Measurements from ENCODE around the gene CBL. TPM values are rescaled to one million over a fixed set of nuclear protein-coding genes. Genes with fewer than 3 reads are reported as not detected.

Gene CBL
- total RNA-seq, 2 experiments from 2014 or later = 25.3 to 25.7 TPM

- no peaks in the 10 kb centered on the region for H3K36me3 Mint-ChIP-seq (ENCODE audit: low read depth)
- no peaks in the 10 kb centered on the region for H3K9me3 Mint-ChIP-seq
- H3K4me3 Mint-ChIP-seq = no peak overlapping the region
- intact Hi-C loops (cut with micrococcal nuclease) = no loop called here
- H3K4me1 Mint-ChIP-seq (ENCODE audit: low read depth) = no peaks in the 10 kb centered on the region
- no peak overlapping the region for H3K27ac Mint-ChIP-seq
- DNase-seq = no peak
- CTCF ChIA-PET = interaction anchor here (0.7 to 5.3 kb wide), 2 partner anchors 9 to 124 kb away, joined by 4 to 44 read pairs; partner anchors contain the start of gene C1QTNF5
- H3K27me3 Mint-ChIP-seq (ENCODE audit: low read depth) = no peaks in the 10 kb centered on the region
These were observed 123.2 kb downstream of the CBL start for GRCh38 chr11:119329320-119329719.

GRCh38 chr11:119330237-119330636 is 124.1 kb downstream of the CBL start:
- Mint-ChIP-seq H3K36me3 (ENCODE audit: low read depth) (no peaks in the 10 kb centered on the region), H3K9me3 (no peaks in the 10 kb centered on the region), H3K27me3 (ENCODE audit: low read depth) (no peaks in the 10 kb centered on the region), H3K4me1 (ENCODE audit: low read depth) (peaks cover 5% of the 10 kb centered on the region), H3K4me3 (no peak overlapping the region), H3K27ac (no peak overlapping the region)
- intact Hi-C loops (cut with micrococcal nuclease) = no loop called here
- CTCF ChIA-PET = interaction anchor here (5.3 kb wide), 1 partner anchor 8 kb away, joined by 44 read pairs; the partner anchor contains the start of gene C1QTNF5
- DNase-seq = no peak

GRCh38 chr11:119332111-119332765 is 126.1 kb downstream of the CBL start:
- Mint-ChIP-seq H3K9me3 (no peaks in the 10 kb centered on the region), H3K4me1 (ENCODE audit: low read depth) (peaks cover 23% of the 10 kb centered on the region), H3K4me3 (no peak overlapping the region), H3K27ac (no peak overlapping the region), H3K27me3 (ENCODE audit: low read depth) (no peaks in the 10 kb centered on the region), H3K36me3 (ENCODE audit: low read depth) (peaks cover 9% of the 10 kb centered on the region)
- intact Hi-C loops (cut with micrococcal nuclease) = no loop called here
- CTCF ChIA-PET = interaction anchor here (1.1 to 2.6 kb wide), 2 partner anchors 10 to 127 kb away, joined by 3 to 20 read pairs; partner anchors contain the start of gene CBL
- no peak for DNase-seq

GRCh38 chr11:119334174-119334930 is 128.2 kb downstream of the CBL start, which contains the start of gene RNF26:
TSS of gene RNF26 (plus strand) at chr11:119334527. CDS start at chr11:119335123, 596 bp downstream.
- peak; percentile 98 for DNase-seq
- intact Hi-C loops (cut with micrococcal nuclease) = loop anchor here (1.0 to 2.0 kb wide), 4 partner anchors 14 to 239 kb away; partner anchors contain the start of gene USP2
- Mint-ChIP-seq H3K4me1 (ENCODE audit: low read depth) (peaks cover 31% of the 10 kb centered on the region), H3K27me3 (ENCODE audit: low read depth) (peaks cover 5% of the 10 kb centered on the region), H3K4me3 (peak within 1 kb of the TSS; percentile 93), H3K9me3 (no peaks in the 10 kb centered on the region), H3K36me3 (ENCODE audit: low read depth) (peaks cover 9% of the 10 kb centered on the region), H3K27ac (peak within 1 kb of the TSS; percentile 91)
- CTCF ChIA-PET = interaction anchor here (1.2 to 2.2 kb wide), 4 partner anchors 11 to 47 kb away, joined by 3 to 13 read pairs (median 8); partner anchors contain the start of gene USP2

GRCh38 chr11:119335091-119335654 is 129.0 kb downstream of the CBL start:
- intact Hi-C loops (cut with micrococcal nuclease) = loop anchor here (2.0 kb wide), 2 partner anchors 14 to 28 kb away; no protein-coding TSS in a partner anchor
- Mint-ChIP-seq H3K27me3 (ENCODE audit: low read depth) (peaks cover 7% of the 10 kb centered on the region), H3K4me1 (ENCODE audit: low read depth) (peaks cover 32% of the 10 kb centered on the region), H3K36me3 (ENCODE audit: low read depth) (peaks cover 9% of the 10 kb centered on the region), H3K9me3 (no peaks in the 10 kb centered on the region), H3K4me3 (peak overlapping the region; percentile 93), H3K27ac (peak overlapping the region; percentile 87)
- CTCF ChIA-PET = interaction anchor here (1.1 to 2.2 kb wide), 6 partner anchors 11 to 47 kb away, joined by 3 to 13 read pairs (median 6); partner anchors contain the start of gene USP2
- no peak for DNase-seq

- Mint-ChIP-seq H3K27ac (no peak overlapping the region), H3K4me3 (peak overlapping the region; percentile 93), H3K36me3 (ENCODE audit: low read depth) (peaks cover 9% of the 10 kb centered on the region), H3K9me3 (no peaks in the 10 kb centered on the region), H3K4me1 (ENCODE audit: low read depth) (peaks cover 35% of the 10 kb centered on the region), H3K27me3 (ENCODE audit: low read depth) (peaks cover 9% of the 10 kb centered on the region)
- intact Hi-C loops (cut with micrococcal nuclease) = loop anchor here (2.0 kb wide), 2 partner anchors 15 to 29 kb away; no protein-coding TSS in a partner anchor
- CTCF ChIA-PET = interaction anchor here (1.1 to 5.0 kb wide), 6 partner anchors 8 to 46 kb away, joined by 3 to 44 read pairs (median 8); partner anchors contain the start of gene USP2
- no peak for DNase-seq
These were observed 129.8 kb downstream of the CBL start for GRCh38 chr11:119335655-119336543.

- H3K4me1 Mint-ChIP-seq (ENCODE audit: low read depth) = peaks cover 38% of the 10 kb centered on the region
- H3K9me3 Mint-ChIP-seq = no peaks in the 10 kb centered on the region
- peaks cover 17% of the 10 kb centered on the region for H3K27me3 Mint-ChIP-seq (ENCODE audit: low read depth)
- intact Hi-C loops (cut with micrococcal nuclease) = no loop called here
- CTCF ChIA-PET = interaction anchor here (1.2 to 5.0 kb wide), 12 partner anchors 9 to 138 kb away, joined by 3 to 70 read pairs (median 12); partner anchors contain the start of genes MCAM and USP2
- H3K4me3 Mint-ChIP-seq = peak overlapping the region; percentile 28
- H3K27ac Mint-ChIP-seq = no peak overlapping the region
- no peak for DNase-seq
- peaks cover 9% of the 10 kb centered on the region for H3K36me3 Mint-ChIP-seq (ENCODE audit: low read depth)
These were observed 130.8 kb downstream of the CBL start for GRCh38 chr11:119336744-119337469.

GRCh38 chr11:119337581-119338317 is 131.6 kb downstream of the CBL start:
- intact Hi-C loops (cut with micrococcal nuclease) = loop anchor here (1.0 kb wide), 1 partner anchor 44 kb away; the partner anchor contains the start of gene USP2
- Mint-ChIP-seq H3K4me3 (no peak overlapping the region), H3K27ac (no peak overlapping the region)

GRCh38 chr11:119338318-119338890 is 132.3 kb downstream of the CBL start:
- H3K27me3 Mint-ChIP-seq (ENCODE audit: low read depth) = peaks cover 24% of the 10 kb centered on the region
- H3K36me3 Mint-ChIP-seq (ENCODE audit: low read depth) = peaks cover 9% of the 10 kb centered on the region
- CTCF ChIA-PET = interaction anchor here (0.5 to 5.0 kb wide), 35 partner anchors 10 to 1205 kb away, joined by 3 to 70 read pairs (median 4); partner anchors contain the start of genes MCAM, USP2 and VPS11
- DNase-seq = peak; percentile 85
- peaks cover 38% of the 10 kb centered on the region for H3K4me1 Mint-ChIP-seq (ENCODE audit: low read depth)
- intact Hi-C loops (cut with micrococcal nuclease) = loop anchor here (1.0 kb wide), 1 partner anchor 43 kb away; the partner anchor contains the start of gene USP2
- no peak overlapping the region for H3K27ac Mint-ChIP-seq
- H3K4me3 Mint-ChIP-seq = no peak overlapping the region
- no peaks in the 10 kb centered on the region for H3K9me3 Mint-ChIP-seq

More at GRCh38 chr11:119337581-119338317, 131.6 kb downstream of the CBL start:
- no peak for DNase-seq
- peaks cover 18% of the 10 kb centered on the region for H3K27me3 Mint-ChIP-seq (ENCODE audit: low read depth)
- H3K9me3 Mint-ChIP-seq = no peaks in the 10 kb centered on the region
- CTCF ChIA-PET = interaction anchor here (0.7 to 5.0 kb wide), 29 partner anchors 10 to 1205 kb away, joined by 3 to 70 read pairs (median 5); partner anchors contain the start of genes MCAM, USP2 and VPS11
- H3K36me3 Mint-ChIP-seq (ENCODE audit: low read depth) = peaks cover 9% of the 10 kb centered on the region
- peaks cover 38% of the 10 kb centered on the region for H3K4me1 Mint-ChIP-seq (ENCODE audit: low read depth)

Data from activated naive CD4-positive, alpha-beta T cell treated with anti-CD3 and anti-CD28 coated beads for 36 hours (primary cell).